HG02588 (cell line): ENCODE measurements around the gene DPY19L2.
"Not testable (repeated sequence)": the region's sequence is repeated elsewhere in the genome, so short reads cannot be mapped to it uniquely, and the experiment has no call there.

Experiments
- ATAC-seq: cut with Tn5 transposase; IDR thresholded peaks from one replicate; pipeline ENCODE4 v1.9.1; 2021; ENCODE audit warnings: mild to moderate bottlenecking, moderate library complexity; ENCODE audit not compliant: unreplicated experiment

Gene DPY19L2

DNA sequence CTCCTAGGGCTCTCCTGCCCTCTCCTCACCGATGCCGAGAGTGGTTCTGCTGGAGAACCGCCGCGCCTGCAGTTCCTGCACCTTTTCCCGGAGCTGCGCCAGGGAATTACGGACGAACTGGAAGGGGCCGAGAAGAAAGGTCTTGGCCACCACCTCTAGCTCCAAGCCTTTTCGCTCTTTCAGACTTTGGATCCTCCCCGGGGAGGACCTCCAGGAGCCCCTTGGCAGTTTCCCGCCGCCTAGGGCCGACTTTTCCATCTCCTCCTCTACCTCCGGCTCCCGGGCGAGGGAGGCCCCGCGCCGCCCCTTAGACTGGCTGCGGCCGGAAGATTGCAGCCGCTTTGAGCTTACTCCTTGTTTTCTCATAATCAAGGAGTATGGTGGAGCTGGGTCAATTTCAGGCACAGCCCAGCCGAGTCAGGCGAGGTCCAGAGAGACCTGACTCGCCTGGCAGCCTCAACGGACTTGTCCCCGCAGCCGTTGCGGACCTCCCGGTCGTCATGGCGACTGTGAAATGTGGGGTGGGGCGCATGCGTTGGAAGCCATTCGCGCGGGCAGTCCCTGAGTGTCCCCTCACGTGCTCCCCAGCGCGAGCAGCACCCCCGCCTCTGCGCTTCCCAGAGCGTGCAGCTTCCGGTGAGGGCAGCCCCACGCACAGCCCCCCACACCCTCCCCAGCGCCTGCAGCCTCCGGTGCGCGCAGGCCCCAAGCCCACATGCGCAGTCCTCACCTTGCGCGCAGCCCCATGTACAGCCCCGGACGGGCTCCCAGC lies at the start of gene DPY19L2:
TSS of gene DPY19L2 (minus strand) at position 466 of the 772 bp plus-strand sequence. CDS start at position 366, 100 bp downstream.
- peak; percentile 81 for ATAC-seq

DNA sequence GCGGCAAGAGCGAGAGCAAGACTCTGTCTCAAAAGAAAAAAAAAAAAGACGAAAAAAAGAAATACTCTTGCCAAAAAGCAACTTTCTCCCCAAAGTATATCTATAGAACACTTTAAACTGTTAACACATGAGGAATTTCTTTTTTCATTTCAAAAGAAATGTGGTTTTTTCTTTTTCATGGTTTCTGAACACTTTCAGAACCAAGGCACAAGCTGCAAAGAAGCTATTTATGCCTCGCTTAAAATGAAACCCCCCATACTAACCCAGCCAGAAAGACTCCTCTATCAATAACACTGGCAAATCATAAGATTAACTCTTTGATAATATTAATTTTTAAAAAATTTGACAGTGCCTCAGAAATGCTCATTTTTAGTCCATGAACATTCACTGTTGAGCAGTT lies 48.6 kb upstream of the DPY19L2 start:
- not testable (repeated sequence) for ATAC-seq

DNA sequence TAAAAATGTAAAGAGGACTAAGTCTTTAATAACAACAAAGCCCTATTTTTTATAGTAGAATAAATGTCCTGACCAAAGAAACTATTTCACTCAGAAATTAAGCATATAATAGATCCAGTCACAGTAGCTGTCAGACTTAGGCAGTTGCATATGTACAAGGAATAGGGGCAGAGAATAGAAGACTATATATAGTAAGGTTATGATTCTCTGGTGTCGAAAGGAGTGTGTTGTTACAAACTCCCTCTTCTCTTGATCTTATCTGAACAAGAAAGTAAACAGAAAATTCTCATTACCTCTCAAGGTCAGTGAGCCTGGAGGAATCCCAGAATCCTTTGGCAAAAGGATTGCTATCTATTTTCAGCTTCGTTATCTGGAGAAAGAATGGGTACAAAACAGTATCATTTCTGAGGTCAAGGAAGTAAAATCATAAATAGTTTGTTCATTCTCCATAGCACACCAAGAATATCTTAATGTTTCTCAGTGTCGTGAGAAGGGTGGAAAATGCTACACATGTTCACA lies 46.9 kb upstream of the DPY19L2 start:
- not testable (repeated sequence) for ATAC-seq

DNA sequence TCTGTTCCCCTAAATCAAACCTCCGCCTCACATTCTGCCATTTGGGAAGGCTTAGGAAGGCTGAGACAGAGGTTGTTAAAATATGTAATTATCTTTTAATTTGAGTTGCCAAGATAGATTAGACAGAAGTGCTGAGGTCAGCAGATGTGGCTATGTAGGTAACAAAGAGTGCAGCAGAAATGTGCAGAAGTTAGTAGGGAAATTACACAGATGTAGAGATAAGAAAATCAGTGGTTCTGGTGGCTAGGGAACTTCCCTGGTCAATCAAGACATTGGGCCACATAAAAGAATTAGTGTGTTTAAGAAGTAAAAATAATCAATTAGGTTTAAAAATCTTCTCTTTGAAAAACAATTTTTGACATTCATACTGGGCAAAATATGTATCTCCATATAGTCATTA lies 46.1 kb upstream of the DPY19L2 start:
- ATAC-seq: not testable (repeated sequence)

DNA sequence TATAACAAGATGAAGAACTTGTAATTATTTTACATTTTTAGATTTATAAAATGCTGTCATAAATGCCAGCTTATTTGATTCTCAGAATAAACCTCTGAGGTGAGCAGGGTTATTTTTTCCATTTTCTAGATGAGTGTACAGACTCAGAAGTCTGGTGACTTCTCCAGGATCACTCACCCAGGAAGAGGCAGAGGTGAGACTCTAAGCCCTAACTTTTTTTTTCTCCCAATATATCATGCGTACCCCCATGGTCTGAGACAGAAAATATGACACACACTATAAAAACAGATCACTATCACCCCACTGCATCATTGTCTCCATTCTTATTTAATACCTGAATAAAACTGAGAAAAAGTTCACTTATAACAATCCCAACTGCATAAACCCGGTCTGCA lies 45.4 kb upstream of the DPY19L2 start:
- ATAC-seq: not testable (repeated sequence)

GRCh38 chr12:63712979-63713680 lies 44.8 kb upstream of the DPY19L2 start:
- ATAC-seq: not testable (repeated sequence)

DNA sequence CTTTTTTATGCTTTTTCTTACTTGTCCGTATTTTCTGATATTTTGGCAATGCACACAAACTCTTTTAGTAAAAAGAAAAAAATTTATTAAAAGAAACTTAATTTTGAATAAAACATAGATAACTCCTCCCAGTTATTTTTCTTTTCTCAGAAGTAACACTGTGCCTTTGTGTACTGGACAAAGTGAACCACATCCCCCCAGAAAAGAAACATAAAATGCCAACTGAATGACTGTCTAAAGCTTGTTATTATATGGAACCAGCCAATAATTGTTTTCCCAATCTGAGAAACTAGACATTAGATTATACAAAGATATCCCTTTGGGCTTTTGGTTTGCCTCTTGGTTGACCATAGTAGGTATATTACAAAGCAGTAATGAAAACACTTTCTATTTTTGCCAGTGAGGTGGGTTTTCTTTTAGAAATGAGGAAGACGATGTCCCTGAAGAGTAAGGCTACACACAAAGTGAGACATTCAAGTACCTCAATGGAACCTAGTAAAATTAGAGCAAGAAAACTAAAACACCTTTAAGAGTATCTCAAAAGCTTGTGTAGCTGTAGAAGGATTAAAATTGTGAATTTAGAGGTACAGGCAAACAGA lies 44.2 kb upstream of the DPY19L2 start:
- ATAC-seq: not testable (repeated sequence)

- ATAC-seq: not testable (repeated sequence)
These were observed 43.0 kb upstream of the DPY19L2 start for GRCh38 chr12:63711339-63711738.

- no peak for ATAC-seq
These were observed 38.0 kb upstream of the DPY19L2 start for GRCh38 chr12:63706336-63706735.

DNA sequence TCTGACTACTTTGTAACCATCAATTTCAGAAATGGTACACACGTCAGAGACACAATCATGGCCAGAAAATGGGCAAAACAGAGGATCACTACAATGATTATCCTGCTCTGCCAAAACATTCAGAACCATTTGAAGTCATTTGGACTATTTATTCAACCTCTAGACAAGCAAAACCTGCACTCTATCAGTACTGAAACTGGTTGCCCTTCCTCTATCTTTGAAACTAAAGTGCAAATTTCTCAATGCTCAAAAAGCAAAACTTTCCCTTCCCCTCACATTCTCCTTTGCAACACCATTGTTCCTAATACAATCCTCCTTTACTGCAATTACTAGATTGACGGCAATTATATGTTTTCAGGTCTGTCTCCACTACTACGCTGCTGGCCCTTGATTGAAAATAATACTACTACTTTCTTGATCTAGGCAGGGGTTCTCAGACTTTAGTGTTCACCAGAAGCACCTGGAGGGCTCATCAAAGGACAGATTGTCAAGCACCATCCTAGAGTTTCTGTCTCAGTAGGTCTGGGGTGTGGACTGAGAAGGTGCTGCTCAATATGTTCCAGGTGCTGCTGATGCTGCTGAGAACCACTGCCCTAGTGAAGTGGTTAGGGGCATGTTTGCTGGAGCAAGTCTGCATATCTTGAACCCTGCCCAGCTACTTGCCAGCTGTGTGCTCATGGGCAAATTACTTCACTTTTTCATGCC lies 31.5 kb upstream of the DPY19L2 start:
- not testable (repeated sequence) for ATAC-seq

DNA sequence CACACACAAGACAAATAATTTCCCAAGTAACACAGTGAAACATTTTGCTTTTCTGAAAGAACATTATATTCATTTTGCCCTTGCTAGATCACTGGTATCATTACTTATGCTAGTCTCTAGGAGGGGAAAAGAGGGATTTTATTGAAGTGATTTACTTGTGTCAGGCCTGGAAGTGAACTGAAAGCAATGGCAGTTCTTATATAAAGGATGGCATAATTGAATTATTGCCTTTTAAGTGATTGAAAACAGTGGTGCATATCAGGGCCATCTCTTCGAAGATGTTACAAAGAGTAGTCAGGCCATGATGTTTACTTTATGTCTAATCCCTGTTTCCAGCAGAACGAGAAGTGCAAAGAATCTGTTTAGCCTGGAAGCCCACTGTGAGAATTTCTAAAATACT lies 30.7 kb upstream of the DPY19L2 start:
- ATAC-seq: not testable (repeated sequence)

GRCh38 chr12:63690837-63691236 lies 22.5 kb upstream of the DPY19L2 start:
- ATAC-seq: not testable (repeated sequence)

GRCh38 chr12:63689141-63689540 lies 20.8 kb upstream of the DPY19L2 start:
- ATAC-seq: not testable (repeated sequence)

DNA sequence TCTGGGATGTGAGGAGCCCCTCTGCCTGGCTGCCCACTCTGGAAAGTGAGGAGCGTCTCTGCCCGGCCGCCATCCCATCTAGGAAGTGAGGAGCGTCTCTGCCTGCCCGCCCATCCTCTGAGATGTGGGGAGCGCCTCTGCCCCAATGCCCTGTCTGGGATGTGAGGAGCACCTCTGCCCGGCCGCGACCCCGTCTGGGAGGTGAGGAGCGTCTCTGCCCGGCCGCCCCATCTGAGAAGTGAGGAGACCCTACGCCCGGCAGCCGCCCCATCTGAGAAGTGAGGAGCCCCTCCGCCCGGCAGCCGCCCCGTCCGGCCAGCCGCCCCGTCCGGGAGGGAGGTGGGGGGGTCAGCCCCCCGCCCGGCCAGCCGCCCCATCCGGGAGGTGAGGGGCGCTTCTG lies 18.3 kb upstream of the DPY19L2 start:
- ATAC-seq: not testable (repeated sequence)

GRCh38 chr12:63685789-63686188 lies 17.5 kb upstream of the DPY19L2 start:
- ATAC-seq: not testable (repeated sequence)

DNA sequence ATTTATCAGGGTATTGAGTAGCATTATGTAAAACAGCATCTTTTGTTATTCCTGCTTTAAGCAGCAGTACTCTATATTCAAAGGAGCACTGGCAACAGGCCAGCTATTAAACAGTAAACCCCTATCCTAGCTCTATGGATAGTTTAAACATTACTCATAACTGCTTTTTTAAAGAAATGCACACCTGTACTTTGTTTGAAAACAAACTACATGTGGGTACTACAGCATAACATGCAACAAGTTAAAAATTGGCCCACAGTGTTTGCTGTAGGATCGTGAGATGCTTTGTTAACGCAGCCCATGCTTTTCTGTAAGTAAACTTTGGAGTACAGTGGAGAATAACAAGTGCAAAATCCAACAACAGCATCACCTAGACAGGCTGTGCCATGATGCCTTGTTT lies 14.3 kb upstream of the DPY19L2 start:
- ATAC-seq: not testable (repeated sequence)

GRCh38 chr12:63680758-63681157 lies 12.5 kb upstream of the DPY19L2 start:
- ATAC-seq: not testable (repeated sequence)

GRCh38 chr12:63672550-63672949 lies 4.3 kb upstream of the DPY19L2 start:
- ATAC-seq: not testable (repeated sequence)

GRCh38 chr12:63669936-63670335 lies 1.6 kb upstream of the DPY19L2 start:
- ATAC-seq: not testable (repeated sequence)

GRCh38 chr12:63669427-63669826 lies 1.1 kb upstream of the DPY19L2 start:
- not testable (repeated sequence) for ATAC-seq
